SU-DHL-6 (cell line): ENCODE measurements around the gene SAE1.
A peak's percentile ranks its signal among the peaks of the same experiment; 100 is the strongest.

ENCODE experiments used
- H2AFZ ChIP-seq: fragments of 200-600 bp; sonication (generic); 2 replicates; pipeline ENCODE4 v1.6.1; 2014; ENCODE audit warnings: low read depth, mild to moderate bottlenecking, moderate library complexity, mixed read lengths, antibody characterized with exemption, low read length; ENCODE audit not compliant: severe bottlenecking
- H3F3A ChIP-seq: fragments of 200-600 bp; shearing (Covaris generic); 2 replicates; pipeline ENCODE4 v1.6.0; 2016; ENCODE audit warnings: antibody characterized with exemption, mild to moderate bottlenecking; ENCODE audit not compliant: insufficient read depth
- H3K27ac ChIP-seq: fragments of 200-600 bp; sonication (generic); 2 replicates; pipeline ENCODE4 v1.5.1; 2016; ENCODE audit warnings: low read depth, mild to moderate bottlenecking, low read length, moderate library complexity, mixed read lengths
- H3K27me3 ChIP-seq: fragments of 200-600 bp; sonication (generic), shearing (Covaris generic); 2 replicates; pipeline ENCODE4 v1.6.0; 2014; ENCODE audit warnings: mild to moderate bottlenecking, low read length
- H3K36me3 ChIP-seq: fragments of 200-600 bp; sonication (generic); 2 replicates; pipeline ENCODE4 v1.6.1; 2014; ENCODE audit warnings: mild to moderate bottlenecking, low read length, mixed read lengths
- H3K4me2 ChIP-seq: fragments of 300-600, 200-600 bp; shearing (Covaris generic), sonication (generic); 2 replicates; pipeline ENCODE4 v1.6.0; 2014; ENCODE audit warnings: low read length, low read depth, mild to moderate bottlenecking; ENCODE audit not compliant: poor library complexity, severe bottlenecking
- H3K4me3 ChIP-seq: fragments of 200-600 bp; sonication (generic); 2 replicates; pipeline ENCODE4 v1.5.1; 2014; ENCODE audit warnings: antibody characterized with exemption, low read length, mild to moderate bottlenecking, mixed read lengths; ENCODE audit not compliant: insufficient read depth, poor library complexity, severe bottlenecking
- H3K79me2 ChIP-seq: fragments of 200-600 bp; sonication (generic); 2 replicates; pipeline ENCODE4 v1.6.1; 2014; ENCODE audit warnings: mild to moderate bottlenecking, low read length, moderate library complexity; ENCODE audit not compliant: insufficient read depth
- H3K9ac ChIP-seq: fragments of 200-600 bp; sonication (generic); 2 replicates; pipeline ENCODE4 v1.7.0; 2014; ENCODE audit warnings: mild to moderate bottlenecking, low read length
- H3K9me2 ChIP-seq: fragments of 200-600 bp; sonication (generic); replicated peaks from 2 replicates; pipeline ENCODE4 v1.6.1; 2014; ENCODE audit warnings: low read length; ENCODE audit not compliant: insufficient read depth
- H3K9me3 ChIP-seq: fragments of 200-600 bp; sonication (generic); 2 replicates; pipeline ENCODE4 v1.6.1; 2014; ENCODE audit warnings: low read length, mixed read lengths; ENCODE audit not compliant: insufficient read depth
- H4K20me1 ChIP-seq: fragments of 200-600 bp; sonication (generic); 2 replicates; pipeline ENCODE4 v1.6.1; 2014; ENCODE audit warnings: low read depth, mild to moderate bottlenecking, antibody characterized with exemption, low read length, moderate library complexity, mixed read lengths
- CTCF ChIP-seq: fragments of 200-600 bp; sonication (generic); IDR thresholded peaks from one replicate; pipeline ENCODE4 v1.5.1; 2017; ENCODE audit warnings: antibody characterized with exemption, mild to moderate bottlenecking, low read length, moderate library complexity; ENCODE audit not compliant: insufficient read depth, poor library complexity, severe bottlenecking
- EZH2phosphoT487 ChIP-seq: fragments of 200-600 bp; sonication (generic), shearing (Covaris generic); conservative IDR thresholded peaks from 2 replicates; pipeline ENCODE4 v1.6.1; 2018; ENCODE audit warnings: mild to moderate bottlenecking, antibody characterized with exemption, low read length, moderate library complexity, mixed read lengths

SAE1 gene

GRCh38 chr19:47125669-47125938 is 5.0 kb upstream of the SAE1 start:
- Histone ChIP-seq H3K79me2 (no peaks in the 10 kb centered on the region), H3K4me3 (no peak overlapping the region), H4K20me1 (no peaks in the 10 kb centered on the region), H3K9me2 (no peaks in the 10 kb centered on the region), H3K4me2 (no peak overlapping the region), H3K27ac (no peak overlapping the region), H3K27me3 (no peaks in the 10 kb centered on the region), H3K9me3 (no peaks in the 10 kb centered on the region; the same call in 1 of the 2 replicates), H2AFZ (no peak overlapping the region), H3K36me3 (no peaks in the 10 kb centered on the region), H3F3A (no peaks in the 10 kb centered on the region), H3K9ac (no peak overlapping the region)
- no peak for TF ChIP-seq CTCF
- no peak for TF ChIP-seq EZH2phosphoT487

GRCh38 chr19:47129579-47129978 is 1.1 kb upstream of the SAE1 start:
- Histone ChIP-seq H3K27me3 (no peaks in the 10 kb centered on the region), H3K4me2 (no peak overlapping the region), H2AFZ (peak overlapping the region; percentile 61), H4K20me1 (peaks cover 4% of the 10 kb centered on the region; the same call in 1 of the 2 replicates), H3K9me3 (no peaks in the 10 kb centered on the region; the same call in 1 of the 2 replicates), H3K27ac (no peak overlapping the region), H3K9me2 (no peaks in the 10 kb centered on the region), H3K36me3 (no peaks in the 10 kb centered on the region), H3K79me2 (peaks cover 39% of the 10 kb centered on the region), H3F3A (no peaks in the 10 kb centered on the region), H3K9ac (no peak overlapping the region), H3K4me3 (no peak overlapping the region)
- TF ChIP-seq EZH2phosphoT487 (no peak), CTCF (no peak)

- Histone ChIP-seq H3K4me2 (no peak overlapping the region), H3K9ac (no peak overlapping the region), H3K27ac (no peak overlapping the region)
These were observed 481 bp upstream of the SAE1 start for GRCh38 chr19:47130120-47130588.

More at GRCh38 chr19:47130120-47130588, 481 bp upstream of the SAE1 start:
- H3F3A ChIP-seq: no peaks in the 10 kb centered on the region
- no peaks in the 10 kb centered on the region; the same call in 1 of the 2 replicates for H3K9me3 ChIP-seq
- H3K36me3 ChIP-seq: no peaks in the 10 kb centered on the region
- TF ChIP-seq CTCF: no peak
- TF ChIP-seq EZH2phosphoT487: no peak
- H3K4me3 ChIP-seq: no peak overlapping the region
- peak overlapping the region; percentile 61 for H2AFZ ChIP-seq
- H3K27me3 ChIP-seq: no peaks in the 10 kb centered on the region
- H3K9me2 ChIP-seq: no peaks in the 10 kb centered on the region
- H3K79me2 ChIP-seq: peaks cover 45% of the 10 kb centered on the region
- H4K20me1 ChIP-seq: peaks cover 4% of the 10 kb centered on the region; the same call in 1 of the 2 replicates
